NCI-H2081 treated with DMSO at 0.1 percent for 48 hours (cell line): ENCODE results near the gene HCN4.
"Not testable (repeated sequence)": the region's sequence is repeated elsewhere in the genome, so short reads cannot be mapped to it uniquely, and the experiment has no call there.

Experiments used
- DNase-seq: peaks from one replicate; lab custom pipeline; 2025; lab: John Stamatoyannopoulos, UW

Gene HCN4

GRCh38 chr15:73325191-73325861 lies 43.4 kb downstream of the HCN4 start:
- no peak for DNase-seq

GRCh38 chr15:73324496-73325170 lies 44.1 kb downstream of the HCN4 start:
- DNase-seq: no peak

- no peak for DNase-seq
Measured at GRCh38 chr15:73323956-73324355, 44.8 kb downstream of the HCN4 start.

GRCh38 chr15:73323374-73323955 lies 45.3 kb downstream of the HCN4 start:
- DNase-seq: no peak

GRCh38 chr15:73322665-73323373 lies 45.9 kb downstream of the HCN4 start:
- DNase-seq: no peak

GRCh38 chr15:73321496-73322450 lies 47.0 kb downstream of the HCN4 start:
- DNase-seq: no peak

GRCh38 chr15:73320619-73321180 lies 48.1 kb downstream of the HCN4 start:
- DNase-seq: no peak

GRCh38 chr15:73319460-73320245 lies 49.1 kb downstream of the HCN4 start:
- DNase-seq: no peak

GRCh38 chr15:73318463-73319351 lies 50.1 kb downstream of the HCN4 start:
- no peak for DNase-seq

- DNase-seq: no peak
Measured at GRCh38 chr15:73317651-73318462, 50.9 kb downstream of the HCN4 start.

GRCh38 chr15:73313861-73314260 lies 54.9 kb downstream of the HCN4 start:
- DNase-seq: no peak

- no peak for DNase-seq
Measured at GRCh38 chr15:73308305-73308704, 60.5 kb downstream of the HCN4 start.

GRCh38 chr15:73305331-73306211 lies 63.2 kb downstream of the HCN4 start:
- peak; percentile 60 for DNase-seq

GRCh38 chr15:73303636-73304035 lies 65.1 kb downstream of the HCN4 start:
- no peak for DNase-seq

- DNase-seq: not testable (repeated sequence)
Measured at GRCh38 chr15:73300286-73300685, 68.5 kb downstream of the HCN4 start.

- no peak for DNase-seq
Measured at GRCh38 chr15:73298522-73299245, 70.1 kb downstream of the HCN4 start.
